ENCODE results near the gene AKAP9. TPM values are rescaled to one million over a fixed set of nuclear protein-coding genes. Genes with fewer than 3 reads are reported as not detected.
A peak's percentile ranks its signal among the peaks of the same experiment; 100 is the strongest.
"Not testable (repeated sequence)": the region's sequence is repeated elsewhere in the genome, so short reads cannot be mapped to it uniquely, and the experiment has no call there.

Gene AKAP9
- total RNA-seq, 4 donors from 2014 or later = 49.7 to 82.6 (median 55.8) TPM

GRCh38 chr7:91927912-91928311 is 12.8 kb upstream of the AKAP9 start:
- H3K36me3 ChIP-seq = no peaks in the 10 kb centered on the region
- H3K27me3 ChIP-seq = peaks cover 0 to 4% (median 0%) of the 10 kb centered on the region in 4 donors
- no peak overlapping the region for H3K27ac ChIP-seq
- H3K4me3 ChIP-seq = no peak overlapping the region
- H3K4me1 ChIP-seq = no peaks in the 10 kb centered on the region
- no peaks in the 10 kb centered on the region for H3K9me3 ChIP-seq
- no peak for DNase-seq
- WGBS, 2 donors = 82 to 85% methylated on average over 6 of the region's 6 CpGs
- TF ChIP-seq CTCF (IDR thresholded peaks at IDR 0.05) (no peak), POLR2A (IDR thresholded peaks at IDR 0.05) (no peak)
- intact Hi-C loops (cut with DNase I) = no loop called here

GRCh38 chr7:91929463-91929862 is 11.2 kb upstream of the AKAP9 start:
- H3K9me3 ChIP-seq = no peaks in the 10 kb centered on the region
- no peak overlapping the region for H3K4me3 ChIP-seq
- 45 to 54% methylated on average over 3 of the region's 3 CpGs for WGBS, 2 donors
- H3K27me3 ChIP-seq = peaks cover 0 to 4% (median 0%) of the 10 kb centered on the region in 4 donors
- TF ChIP-seq POLR2A (IDR thresholded peaks at IDR 0.05) = no peak
- no peak for TF ChIP-seq CTCF (IDR thresholded peaks at IDR 0.05)
- no peak overlapping the region for H3K27ac ChIP-seq
- H3K36me3 ChIP-seq = no peaks in the 10 kb centered on the region
- intact Hi-C loops (cut with DNase I) = no loop called here
- H3K4me1 ChIP-seq = no peaks in the 10 kb centered on the region
- no peak for DNase-seq

GRCh38 chr7:91940171-91940570 is 491 bp upstream of the AKAP9 start:
- Histone ChIP-seq H3K27me3 (no peaks in the 10 kb centered on the region), H3K4me3 (peak overlapping the region; percentile 64 to 98 (median 85)), H3K4me1 (peaks cover 0 to 46% (median 10%) of the 10 kb centered on the region in 3 donors), H3K27ac (peak overlapping the region; percentile 89 to 99 (median 98)), H3K36me3 (no peaks in the 10 kb centered on the region), H3K9me3 (no peaks in the 10 kb centered on the region)
- DNase-seq = no peak
- TF ChIP-seq POLR2A (IDR thresholded peaks at IDR 0.05) (no peak), CTCF (IDR thresholded peaks at IDR 0.05) (no peak)
- intact Hi-C loops (cut with DNase I) = no loop called here
- WGBS, 2 donors = 1% methylated on average over 12 of the region's 12 CpGs

GRCh38 chr7:91941450-91941849 is 788 bp downstream of the AKAP9 start:
- H3K27ac ChIP-seq = peak overlapping the region; percentile 89 to 99 (median 98)
- peak overlapping the region; percentile 64 to 98 (median 85) for H3K4me3 ChIP-seq
- TF ChIP-seq CTCF (IDR thresholded peaks at IDR 0.05) (no peak), POLR2A (IDR thresholded peaks at IDR 0.05) (no peak)
- no peak for DNase-seq
- intact Hi-C loops (cut with DNase I) = no loop called here
- peaks cover 0 to 59% (median 14%) of the 10 kb centered on the region in 3 donors for H3K4me1 ChIP-seq
- H3K9me3 ChIP-seq = no peaks in the 10 kb centered on the region
- no peaks in the 10 kb centered on the region for H3K36me3 ChIP-seq
- WGBS, 2 donors = 1 to 6% methylated on average over 7 of the region's 7 CpGs
- H3K27me3 ChIP-seq = no peaks in the 10 kb centered on the region

GRCh38 chr7:91942312-91942711 is 1.6 kb downstream of the AKAP9 start:
- Histone ChIP-seq H3K4me1 (peaks cover 0 to 60% (median 14%) of the 10 kb centered on the region in 3 donors), H3K4me3 (peak overlapping the region in 3 of 4 donors; percentile 85 to 98 (median 85)), H3K9me3 (no peaks in the 10 kb centered on the region), H3K27ac (peak overlapping the region in 2 of 4 donors; percentile 98 to 99), H3K36me3 (peaks cover 0 to 3% (median 0%) of the 10 kb centered on the region in 3 donors), H3K27me3 (no peaks in the 10 kb centered on the region)
- no peak for DNase-seq
- WGBS, 2 donors = 25 to 39% methylated on average over 2 of the region's 2 CpGs
- intact Hi-C loops (cut with DNase I) = no loop called here
- TF ChIP-seq CTCF (IDR thresholded peaks at IDR 0.05) = no peak
- no peak for TF ChIP-seq POLR2A (IDR thresholded peaks at IDR 0.05)

GRCh38 chr7:91944970-91945369 is 4.3 kb downstream of the AKAP9 start:
- H3K9me3 ChIP-seq; H3K4me3 ChIP-seq; DNase-seq; H3K27me3 ChIP-seq; intact Hi-C loops (cut with DNase I): not testable (repeated sequence)
- Histone ChIP-seq H3K36me3 (peaks cover 0 to 11% (median 0%) of the 10 kb centered on the region in 3 donors), H3K27ac (peak overlapping the region in 3 of 4 donors; percentile 38 to 54 (median 52)), H3K4me1 (peaks cover 0 to 55% (median 14%) of the 10 kb centered on the region in 3 donors)
- WGBS, 2 donors = 90 to 96% methylated on average over 5 of the region's 5 CpGs

Data from esophagus squamous epithelium (tissue), 5 donors.